Neural progenitor cell (in vitro differentiated cells): ENCODE data around the gene SREBF1. TPM values are rescaled to one million over a fixed set of nuclear protein-coding genes. Genes with fewer than 3 reads are reported as not detected.

ENCODE experiments used
- DNase-seq: peaks from one replicate; pipeline ENCODE4 v3.0.0-alpha.2; 2016; ENCODE audit warnings: low spot score
- H2AFZ ChIP-seq: fragments of 200-600 bp; sonication (generic); replicated peaks from 2 replicates; pipeline ENCODE4 v1.6.1; 2016; ENCODE audit warnings: antibody characterized with exemption
- H3F3A ChIP-seq: fragments of 200-600 bp; sonication (generic); 2 replicates; pipeline ENCODE4 v1.6.1; 2016; ENCODE audit warnings: antibody characterized with exemption, low read depth
- H3K27ac ChIP-seq: fragments of 200-600 bp; sonication (generic); 2 replicates; pipeline ENCODE4 v1.5.1; 2016; ENCODE audit warnings: mild to moderate bottlenecking
- H3K27me3 ChIP-seq: fragments of 200-600 bp; sonication (generic); 2 replicates; pipeline ENCODE4 v1.6.1; 2016; ENCODE audit warnings: mild to moderate bottlenecking, moderate library complexity
- H3K36me3 ChIP-seq: fragments of 200-600 bp; sonication (generic); 2 replicates; pipeline ENCODE4 v1.5.1; 2016
- H3K4me1 ChIP-seq: fragments of 200-600 bp; sonication (generic); 2 replicates; pipeline ENCODE4 v1.6.1; 2016; ENCODE audit warnings: mixed run types
- H3K4me2 ChIP-seq: fragments of 200-600 bp; sonication (generic); 2 replicates; pipeline ENCODE4 v1.6.1; 2016
- H3K4me3 ChIP-seq: fragments of 200-600 bp; sonication (generic); 2 replicates; pipeline ENCODE4 v1.5.1; 2016
- H3K79me2 ChIP-seq: fragments of 200-600 bp; sonication (generic); 2 replicates; pipeline ENCODE4 v1.6.1; 2016; ENCODE audit warnings: low read depth
- H3K9ac ChIP-seq: fragments of 200-600 bp; sonication (generic); 2 replicates; pipeline ENCODE4 v1.6.1; 2016
- H3K9me3 ChIP-seq: fragments of 200-600 bp; sonication (generic); 2 replicates; pipeline ENCODE4 v1.5.1; 2016; ENCODE audit warnings: low read depth
- H4K20me1 ChIP-seq: fragments of 200-600 bp; sonication (generic); 2 replicates; pipeline ENCODE4 v1.6.1; 2016; ENCODE audit warnings: low read depth
- H3K27ac Mint-ChIP-seq: 3 replicates; pipeline ENCODE4 v1.8.0; 2021; ENCODE audit warnings: mixed read lengths
- H3K27me3 Mint-ChIP-seq: 2 replicates; pipeline ENCODE4 v1.8.0; 2022; ENCODE audit warnings: low read depth, mild to moderate bottlenecking, inconsistent platforms, moderate library complexity, mixed read lengths; ENCODE audit not compliant: insufficient read depth
- H3K36me3 Mint-ChIP-seq: 3 replicates; pipeline ENCODE4 v1.8.0; 2021; ENCODE audit warnings: mixed read lengths
- H3K4me1 Mint-ChIP-seq: 3 replicates; pipeline ENCODE4 v1.8.0; 2021; ENCODE audit warnings: mixed read lengths
- H3K4me3 Mint-ChIP-seq: 3 replicates; pipeline ENCODE4 v1.8.0; 2021; ENCODE audit warnings: mild to moderate bottlenecking, moderate library complexity, mixed read lengths
- H3K9me3 Mint-ChIP-seq: 3 replicates; pipeline ENCODE4 v1.8.0; 2020; ENCODE audit warnings: mixed read lengths
- EZH2 ChIP-seq: fragments of 200-600 bp; sonication (generic); IDR thresholded peaks from 2 replicates; pipeline ENCODE4 v1.6.1; 2017; ENCODE audit warnings: antibody characterized with exemption, mild to moderate bottlenecking, moderate library complexity
- EZH2phosphoT487 ChIP-seq: fragments of 200-600 bp; sonication (generic); IDR thresholded peaks from 2 replicates; pipeline ENCODE4 v1.6.1; 2017; ENCODE audit warnings: antibody characterized with exemption
- total RNA-seq: library from RNA; depleted of rRNA; stranded (reverse); fragments of >200 nt; gene quantifications from 2 replicates; pipeline ENCODE4 v1.2.3, GENCODE V29; 2015; ENCODE audit warnings: low replicate concordance
- TF ChIP-seq, protein P1 (sequence below): fragments of 200-600 bp; sonication (generic); IDR thresholded peaks from 2 replicates; pipeline ENCODE4 v1.5.1; 2017; ENCODE audit warnings: antibody characterized with exemption, mild to moderate bottlenecking

SREBF1 gene
- total RNA-seq, 1 donor from 2014 or later: 12.7 TPM

GRCh38 chr17:17847726-17848125, 10.9 kb upstream of the SREBF1 start:
- no peaks in the 10 kb centered on the region for H3K79me2 ChIP-seq
- Mint-ChIP-seq H3K36me3 (no peaks in the 10 kb centered on the region), H3K4me1 (peaks cover 60% of the 10 kb centered on the region), H3K9me3 (no peaks in the 10 kb centered on the region), H3K27ac (no peak overlapping the region), H3K4me3 (no peak overlapping the region), H3K27me3 (peaks cover 3% of the 10 kb centered on the region)
- H3K9ac ChIP-seq: no peak overlapping the region
- H3K27me3 ChIP-seq: no peaks in the 10 kb centered on the region
- no peaks in the 10 kb centered on the region for H3K9me3 ChIP-seq
- H3K4me1 ChIP-seq: peaks cover 55% of the 10 kb centered on the region
- no peak for TF ChIP-seq EZH2phosphoT487
- TF ChIP-seq, protein P1, sequence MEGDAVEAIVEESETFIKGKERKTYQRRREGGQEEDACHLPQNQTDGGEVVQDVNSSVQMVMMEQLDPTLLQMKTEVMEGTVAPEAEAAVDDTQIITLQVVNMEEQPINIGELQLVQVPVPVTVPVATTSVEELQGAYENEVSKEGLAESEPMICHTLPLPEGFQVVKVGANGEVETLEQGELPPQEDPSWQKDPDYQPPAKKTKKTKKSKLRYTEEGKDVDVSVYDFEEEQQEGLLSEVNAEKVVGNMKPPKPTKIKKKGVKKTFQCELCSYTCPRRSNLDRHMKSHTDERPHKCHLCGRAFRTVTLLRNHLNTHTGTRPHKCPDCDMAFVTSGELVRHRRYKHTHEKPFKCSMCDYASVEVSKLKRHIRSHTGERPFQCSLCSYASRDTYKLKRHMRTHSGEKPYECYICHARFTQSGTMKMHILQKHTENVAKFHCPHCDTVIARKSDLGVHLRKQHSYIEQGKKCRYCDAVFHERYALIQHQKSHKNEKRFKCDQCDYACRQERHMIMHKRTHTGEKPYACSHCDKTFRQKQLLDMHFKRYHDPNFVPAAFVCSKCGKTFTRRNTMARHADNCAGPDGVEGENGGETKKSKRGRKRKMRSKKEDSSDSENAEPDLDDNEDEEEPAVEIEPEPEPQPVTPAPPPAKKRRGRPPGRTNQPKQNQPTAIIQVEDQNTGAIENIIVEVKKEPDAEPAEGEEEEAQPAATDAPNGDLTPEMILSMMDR: no peak
- TF ChIP-seq EZH2: no peak
- no peak overlapping the region for H2AFZ ChIP-seq
- H3F3A ChIP-seq: peaks cover 8% of the 10 kb centered on the region
- no peaks in the 10 kb centered on the region for H3K36me3 ChIP-seq
- no peaks in the 10 kb centered on the region for H4K20me1 ChIP-seq
- H3K4me3 ChIP-seq: no peak overlapping the region
- H3K27ac ChIP-seq: no peak overlapping the region
- H3K4me2 ChIP-seq: peak overlapping the region; percentile 2
- no peak for DNase-seq

- H2AFZ ChIP-seq: no peak overlapping the region
- Mint-ChIP-seq H3K27me3 (peaks cover 2% of the 10 kb centered on the region), H3K4me1 (peaks cover 58% of the 10 kb centered on the region), H3K27ac (peak overlapping the region; percentile 33), H3K9me3 (no peaks in the 10 kb centered on the region), H3K36me3 (no peaks in the 10 kb centered on the region), H3K4me3 (no peak overlapping the region)
- peaks cover 8% of the 10 kb centered on the region for H3F3A ChIP-seq
- peaks cover 52% of the 10 kb centered on the region for H3K4me1 ChIP-seq
- H4K20me1 ChIP-seq: no peaks in the 10 kb centered on the region
- no peak overlapping the region for H3K4me3 ChIP-seq
- H3K79me2 ChIP-seq: no peaks in the 10 kb centered on the region
- no peak for DNase-seq
- no peak overlapping the region for H3K27ac ChIP-seq
- no peak overlapping the region for H3K4me2 ChIP-seq
- no peaks in the 10 kb centered on the region for H3K36me3 ChIP-seq
- no peaks in the 10 kb centered on the region for H3K27me3 ChIP-seq
- H3K9ac ChIP-seq: no peak overlapping the region
- H3K9me3 ChIP-seq: no peaks in the 10 kb centered on the region
- no peak for TF ChIP-seq EZH2
- TF ChIP-seq, protein P1: no peak
- no peak for TF ChIP-seq EZH2phosphoT487
These were observed 10.4 kb upstream of the SREBF1 start for GRCh38 chr17:17847118-17847689.

- no peak for DNase-seq
- Histone ChIP-seq H3K27me3 (no peaks in the 10 kb centered on the region), H3K4me2 (no peak overlapping the region), H2AFZ (no peak overlapping the region), H3K4me3 (no peak overlapping the region), H3K9me3 (no peaks in the 10 kb centered on the region), H3K4me1 (peaks cover 46% of the 10 kb centered on the region), H4K20me1 (no peaks in the 10 kb centered on the region), H3K36me3 (no peaks in the 10 kb centered on the region), H3K9ac (no peak overlapping the region), H3F3A (peaks cover 5% of the 10 kb centered on the region), H3K27ac (no peak overlapping the region), H3K79me2 (no peaks in the 10 kb centered on the region)
- TF ChIP-seq, protein P1: no peak
- TF ChIP-seq EZH2: no peak
- no peak for TF ChIP-seq EZH2phosphoT487
- Mint-ChIP-seq H3K36me3 (no peaks in the 10 kb centered on the region), H3K4me3 (no peak overlapping the region), H3K4me1 (peaks cover 53% of the 10 kb centered on the region), H3K27me3 (no peaks in the 10 kb centered on the region), H3K9me3 (no peaks in the 10 kb centered on the region), H3K27ac (peak overlapping the region; percentile 33)
These were observed 9.9 kb upstream of the SREBF1 start for GRCh38 chr17:17846645-17847044.
